IPS-NIHi11 (cell line): ENCODE results near the gene RGS3.

ENCODE experiments used
- DNase-seq: peaks from one replicate; pipeline ENCODE4 v3.0.0; 2012; ENCODE audit warnings: mixed read lengths, low spot score

RGS3 gene

GRCh38 chr9:113465599-113466140 lies 2.1 kb downstream of the RGS3 start:
- no peak for DNase-seq

- DNase-seq, result no peak
Measured at GRCh38 chr9:113467183-113467582, 3.7 kb downstream of the RGS3 start.

GRCh38 chr9:113468716-113469448 lies 5.4 kb downstream of the RGS3 start:
- DNase-seq, result no peak

- DNase-seq, result no peak
Measured at GRCh38 chr9:113471143-113471542, 7.6 kb downstream of the RGS3 start.

- no peak for DNase-seq
Measured at GRCh38 chr9:113471566-113471965, 8.0 kb downstream of the RGS3 start.

GRCh38 chr9:113472199-113472598 lies 8.7 kb downstream of the RGS3 start:
- DNase-seq, result no peak

GRCh38 chr9:113474360-113475028 lies 11.0 kb downstream of the RGS3 start:
- no peak for DNase-seq

GRCh38 chr9:113475031-113475430 lies 11.5 kb downstream of the RGS3 start:
- no peak for DNase-seq

- no peak for DNase-seq
Measured at GRCh38 chr9:113475992-113476391, 12.5 kb downstream of the RGS3 start.

- DNase-seq, result no peak
Measured at GRCh38 chr9:113476511-113476916, 13.0 kb downstream of the RGS3 start.

GRCh38 chr9:113477058-113477457 lies 13.5 kb downstream of the RGS3 start:
- no peak for DNase-seq

GRCh38 chr9:113477661-113478060 lies 14.1 kb downstream of the RGS3 start:
- DNase-seq, result no peak

- no peak for DNase-seq
Measured at GRCh38 chr9:113479174-113479621, 15.7 kb downstream of the RGS3 start.

- DNase-seq, result no peak
Measured at GRCh38 chr9:113480612-113481011, 17.1 kb downstream of the RGS3 start.

- DNase-seq, result no peak
Measured at GRCh38 chr9:113481176-113481787, 17.8 kb downstream of the RGS3 start.

- DNase-seq, result no peak
Measured at GRCh38 chr9:113482341-113482740, 18.8 kb downstream of the RGS3 start.

- DNase-seq, result no peak
Measured at GRCh38 chr9:113482991-113483675, 19.6 kb downstream of the RGS3 start.

- DNase-seq, result no peak
Measured at GRCh38 chr9:113483676-113484257, 20.2 kb downstream of the RGS3 start.

GRCh38 chr9:113484258-113484730 lies 20.8 kb downstream of the RGS3 start:
- DNase-seq, result no peak

- DNase-seq, result no peak
Measured at GRCh38 chr9:113485761-113486115, 22.2 kb downstream of the RGS3 start.

- no peak for DNase-seq
Measured at GRCh38 chr9:113486327-113486726, 22.8 kb downstream of the RGS3 start.

GRCh38 chr9:113488071-113488470 lies 24.5 kb downstream of the RGS3 start:
- no peak for DNase-seq
